Activated CD8-positive, alpha-beta memory T cell treated with anti-CD3 and anti-CD28 coated beads, Interleukin-2, amount 50 U/mL, for 24 hours (primary cell): Measurements from ENCODE around the gene FBXO21.
"Not testable (repeated sequence)": the region's sequence is repeated elsewhere in the genome, so short reads cannot be mapped to it uniquely, and the experiment has no call there.

Experiments used
- DNase-seq: peaks from one replicate; pipeline ENCODE4 v3.0.0-alpha.2; 2020; ENCODE audit errors: extremely low read depth

The FBXO21 gene, protein sequence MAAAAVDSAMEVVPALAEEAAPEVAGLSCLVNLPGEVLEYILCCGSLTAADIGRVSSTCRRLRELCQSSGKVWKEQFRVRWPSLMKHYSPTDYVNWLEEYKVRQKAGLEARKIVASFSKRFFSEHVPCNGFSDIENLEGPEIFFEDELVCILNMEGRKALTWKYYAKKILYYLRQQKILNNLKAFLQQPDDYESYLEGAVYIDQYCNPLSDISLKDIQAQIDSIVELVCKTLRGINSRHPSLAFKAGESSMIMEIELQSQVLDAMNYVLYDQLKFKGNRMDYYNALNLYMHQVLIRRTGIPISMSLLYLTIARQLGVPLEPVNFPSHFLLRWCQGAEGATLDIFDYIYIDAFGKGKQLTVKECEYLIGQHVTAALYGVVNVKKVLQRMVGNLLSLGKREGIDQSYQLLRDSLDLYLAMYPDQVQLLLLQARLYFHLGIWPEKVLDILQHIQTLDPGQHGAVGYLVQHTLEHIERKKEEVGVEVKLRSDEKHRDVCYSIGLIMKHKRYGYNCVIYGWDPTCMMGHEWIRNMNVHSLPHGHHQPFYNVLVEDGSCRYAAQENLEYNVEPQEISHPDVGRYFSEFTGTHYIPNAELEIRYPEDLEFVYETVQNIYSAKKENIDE

DNA sequence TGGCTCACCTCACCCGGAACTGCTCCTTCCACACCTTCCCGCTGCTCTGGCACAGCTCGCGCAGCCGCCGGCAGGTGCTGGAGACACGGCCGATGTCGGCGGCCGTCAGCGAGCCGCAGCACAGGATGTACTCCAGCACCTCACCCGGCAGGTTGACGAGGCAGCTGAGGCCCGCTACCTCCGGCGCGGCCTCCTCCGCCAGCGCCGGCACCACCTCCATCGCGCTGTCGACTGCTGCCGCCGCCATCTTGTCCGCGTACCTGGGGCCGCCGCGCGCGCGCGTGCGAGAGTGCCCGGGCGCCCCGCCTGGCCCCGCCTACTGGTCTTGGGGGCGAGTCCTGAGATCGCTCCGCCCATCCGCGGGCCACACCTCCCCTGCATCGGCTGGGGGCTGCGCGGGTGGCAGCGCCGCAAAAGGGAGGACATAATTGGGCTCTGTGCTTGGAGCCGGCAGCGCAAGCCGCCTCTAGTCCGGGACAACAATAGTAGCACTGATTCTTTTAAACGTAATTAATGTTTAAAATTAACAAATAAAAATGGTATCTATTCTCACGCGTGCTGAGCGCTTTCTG lies at the start of gene FBXO21:
Gene FBXO21 (minus strand): TSS at position 261 of the 572 bp plus-strand sequence. CDS start 14 bp downstream, at position 247.
- DNase-seq: peak; percentile 70

DNA sequence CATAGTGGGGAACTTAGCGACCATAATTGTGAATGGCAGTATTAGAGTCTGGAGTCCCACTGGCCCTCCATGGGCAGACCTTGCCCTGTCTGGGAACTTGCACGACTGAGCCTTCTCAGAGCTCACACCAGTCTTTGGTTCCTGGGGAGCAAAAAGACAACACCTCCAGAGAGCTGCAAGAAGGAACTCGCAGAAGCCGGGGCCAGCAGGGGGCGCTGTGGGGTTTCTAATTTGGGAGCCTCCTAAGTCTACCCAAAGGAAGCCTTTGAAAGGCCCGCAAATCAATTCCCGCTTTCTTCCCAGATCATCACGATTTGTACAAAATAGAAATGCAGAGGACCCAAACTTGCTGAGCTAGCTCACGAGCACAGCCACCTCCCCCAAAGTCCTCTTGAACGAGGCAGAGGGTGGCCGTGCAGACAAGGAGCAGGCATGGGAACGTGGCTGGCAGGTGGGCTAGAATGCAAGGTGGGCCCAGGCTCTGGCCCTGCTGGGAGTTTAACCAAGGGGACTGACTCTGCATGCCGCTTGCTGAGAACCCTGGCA lies 46.3 kb upstream of the FBXO21 start:
- peak; percentile 53 for DNase-seq

DNA sequence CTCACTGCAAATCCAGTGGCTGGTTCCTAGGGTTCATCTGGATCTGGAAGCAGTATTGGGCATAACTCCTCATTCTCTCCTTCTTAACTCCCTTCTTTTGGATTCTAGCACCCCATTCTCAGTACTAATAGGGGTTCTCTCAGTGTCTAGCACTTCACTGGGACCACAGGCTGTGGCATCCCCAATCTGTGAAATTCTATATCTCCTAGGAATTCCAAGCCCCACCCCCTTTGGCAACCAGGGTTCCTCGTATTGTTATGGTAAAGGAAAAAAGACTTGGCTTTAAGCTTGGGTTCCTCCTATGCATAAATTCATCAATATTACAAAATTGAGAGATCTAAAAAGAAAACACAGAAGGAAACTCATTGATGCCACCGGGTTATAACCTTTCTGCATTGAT lies 45.0 kb upstream of the FBXO21 start:
- DNase-seq: no peak

DNA sequence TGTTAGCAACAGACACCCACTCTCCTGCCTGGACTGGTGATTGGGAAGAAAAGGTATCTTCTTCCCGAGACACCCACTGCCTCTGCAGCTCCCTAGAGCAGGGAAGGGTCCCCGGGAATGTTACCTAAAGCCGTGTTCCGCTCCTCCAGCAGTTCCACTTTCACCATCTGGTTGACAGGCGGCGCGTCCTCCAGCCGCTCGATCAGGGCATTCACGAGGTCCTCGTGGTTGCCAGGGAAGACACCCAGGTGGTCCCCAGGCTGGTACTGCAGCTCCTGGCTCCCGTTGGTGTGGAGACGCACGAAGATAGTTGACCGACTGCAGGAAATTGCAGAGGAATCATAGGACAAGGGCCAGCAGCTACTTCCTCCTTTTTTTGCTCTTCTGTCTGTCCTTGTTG lies 44.2 kb upstream of the FBXO21 start:
- DNase-seq: no peak

DNA sequence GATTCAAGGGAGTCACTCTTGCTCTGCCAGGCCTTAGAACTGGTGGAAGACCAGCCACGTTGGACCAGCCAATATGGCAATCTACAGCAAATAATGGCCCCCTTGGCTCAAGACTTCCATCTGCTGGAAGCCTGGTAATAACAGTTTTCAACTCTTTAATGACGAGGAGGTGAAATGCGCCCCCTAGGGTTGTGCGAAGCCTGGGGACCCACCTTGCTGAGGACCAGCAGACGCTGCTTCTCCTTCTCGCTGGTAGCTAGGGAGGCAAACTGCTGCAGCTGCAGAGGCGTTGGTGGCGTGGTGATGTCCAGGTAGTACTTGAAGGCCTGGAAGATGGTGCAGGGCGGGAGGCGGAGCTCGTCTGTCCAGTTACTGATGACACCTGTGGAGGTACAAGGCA lies 41.5 kb upstream of the FBXO21 start:
- no peak for DNase-seq

DNA sequence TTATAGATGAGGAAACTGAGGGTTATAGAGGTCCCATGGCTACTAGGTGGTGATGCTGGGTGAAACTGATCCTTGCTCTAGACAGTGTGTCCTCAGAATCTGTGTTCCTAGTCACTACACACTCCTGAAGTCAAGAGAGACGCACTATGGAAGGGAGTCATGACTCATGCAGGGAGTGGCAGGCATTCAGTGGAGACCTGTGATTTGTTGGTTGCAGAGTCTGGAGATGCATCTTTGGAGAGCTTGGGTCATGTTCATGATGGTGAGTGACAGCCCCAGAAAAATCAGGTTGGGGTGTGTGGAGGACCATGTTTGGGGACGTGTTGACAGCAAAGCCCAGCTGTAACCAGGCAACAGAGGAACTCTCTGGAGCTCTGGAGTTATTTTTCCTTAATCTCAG lies 38.0 kb upstream of the FBXO21 start:
- DNase-seq: no peak

DNA sequence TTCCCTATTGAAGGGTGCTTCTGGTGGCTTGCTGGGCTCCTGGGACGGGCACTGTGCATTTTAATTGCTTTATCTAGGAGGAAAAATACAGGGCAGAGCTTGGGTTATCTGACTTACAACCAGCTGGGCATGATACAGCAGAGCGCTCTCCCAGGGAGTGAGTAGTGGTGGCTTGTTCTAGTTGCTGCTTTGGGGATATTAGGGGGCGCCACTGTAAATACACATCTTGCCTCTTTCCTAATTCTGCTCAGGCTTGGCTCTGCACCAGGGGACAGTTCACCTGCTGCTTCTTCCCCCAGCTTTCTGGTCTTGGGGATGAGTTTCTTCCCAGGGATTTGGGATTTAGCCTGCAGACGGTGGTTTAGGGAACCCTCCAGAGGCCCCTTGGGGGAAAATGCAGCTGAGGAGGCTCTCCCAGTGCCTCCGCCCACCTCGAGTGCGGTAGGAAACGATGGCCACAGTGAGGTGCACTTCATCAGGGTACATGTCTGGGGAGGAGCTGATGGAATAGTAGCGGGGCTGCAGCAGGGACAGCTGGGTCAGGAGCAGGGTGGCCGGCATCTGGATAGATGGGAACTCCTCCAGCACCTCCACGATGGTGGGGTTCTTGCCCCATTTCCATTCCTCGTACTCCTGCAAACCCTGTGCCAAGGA lies 36.9 kb upstream of the FBXO21 start:
- no peak for DNase-seq

DNA sequence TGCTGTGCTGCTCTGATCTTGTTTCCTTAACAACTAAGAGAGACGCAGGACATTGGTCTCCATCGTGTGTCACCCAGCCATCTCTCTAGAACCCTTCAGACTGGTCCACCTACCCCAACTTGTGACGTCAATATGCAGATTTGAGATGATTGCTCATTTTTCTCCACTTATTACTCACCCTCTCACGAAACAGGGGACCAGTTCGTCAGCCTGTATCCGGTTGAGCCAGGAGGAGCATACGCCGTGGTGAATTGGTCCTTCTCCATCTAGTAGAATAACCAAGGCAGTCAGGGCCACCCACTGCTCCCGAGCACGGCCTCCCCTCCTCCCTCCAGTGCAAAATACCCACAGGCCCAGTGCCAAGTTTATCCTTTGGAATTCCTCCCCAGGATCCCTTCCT lies 36.2 kb upstream of the FBXO21 start:
- DNase-seq: no peak

DNA sequence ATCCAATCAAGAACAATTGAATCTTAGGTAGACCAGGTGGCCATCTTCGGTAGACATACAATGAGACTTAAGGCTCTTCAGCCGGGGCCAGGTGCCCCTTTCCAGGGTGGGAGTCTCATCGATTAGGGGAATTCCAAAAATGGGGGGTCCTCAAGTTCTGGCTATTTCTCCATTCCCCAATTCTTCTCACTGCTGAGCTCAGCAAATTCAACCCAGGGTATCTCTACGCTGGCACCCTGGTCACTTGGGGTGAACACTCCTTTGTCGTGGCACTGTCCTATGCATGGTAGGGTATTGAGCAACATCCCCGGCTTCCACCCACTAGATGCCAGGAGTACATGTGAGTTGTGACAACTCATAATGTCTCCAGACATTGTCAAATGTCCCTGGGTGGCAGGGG lies 34.9 kb upstream of the FBXO21 start:
- no peak for DNase-seq

DNA sequence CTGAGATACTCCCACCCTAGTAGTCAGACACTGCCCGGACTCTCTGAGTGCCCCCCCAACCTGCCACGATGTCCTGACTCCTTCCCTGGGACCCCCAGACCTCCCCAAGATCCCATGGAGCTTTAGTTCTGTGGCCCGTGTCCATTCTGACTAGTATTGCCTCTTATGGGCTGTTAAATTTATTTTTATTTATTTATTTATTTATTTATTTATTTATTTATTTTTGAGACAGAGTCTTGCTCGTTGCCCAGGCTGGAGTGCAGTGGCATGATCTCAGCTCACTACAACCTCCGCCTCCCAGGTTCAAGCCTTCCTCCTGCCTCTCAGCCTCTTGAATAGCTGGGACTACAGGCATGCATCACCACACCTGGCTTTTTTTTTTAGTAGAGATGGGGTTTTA lies 30.7 kb upstream of the FBXO21 start:
- not testable (repeated sequence) for DNase-seq

DNA sequence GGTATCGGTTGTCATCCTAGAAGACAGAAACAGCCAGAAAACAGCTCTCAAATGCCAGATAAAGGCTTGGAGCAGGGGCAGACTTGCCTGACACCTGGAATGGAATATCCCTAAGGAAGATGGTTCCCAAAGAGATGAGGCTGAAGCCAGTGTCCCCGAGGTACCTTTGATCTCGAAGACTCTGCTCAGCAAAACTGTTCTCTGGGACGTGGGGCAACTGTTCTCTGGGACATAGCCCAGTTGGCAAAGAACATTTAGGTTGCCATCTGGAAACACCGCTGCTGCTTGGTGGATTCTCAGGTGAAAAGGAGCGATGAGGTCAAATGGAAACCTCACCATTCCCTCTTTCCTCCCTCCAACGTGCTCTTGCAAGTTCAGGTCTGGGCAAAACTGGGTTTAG lies 27.9 kb upstream of the FBXO21 start:
- DNase-seq: no peak

DNA sequence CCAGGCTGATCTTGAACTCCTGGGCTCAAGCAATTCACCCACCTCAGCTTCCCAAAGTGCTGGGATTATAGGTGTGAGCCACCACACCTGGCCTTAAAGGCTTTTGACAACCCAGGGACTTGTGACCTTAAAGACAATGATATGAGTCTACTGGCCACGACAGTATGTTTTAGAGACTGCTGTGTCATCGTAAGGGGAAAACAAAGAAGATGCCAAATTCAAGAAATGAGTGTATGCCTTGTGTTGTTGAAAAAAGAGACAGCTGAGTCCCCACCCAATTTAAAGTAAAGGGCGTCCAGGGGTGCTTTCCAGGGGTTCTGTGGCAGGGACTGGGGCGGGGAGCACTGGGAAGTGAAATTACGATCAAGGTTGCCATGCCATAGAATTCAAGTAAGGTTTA lies 26.4 kb upstream of the FBXO21 start:
- no peak for DNase-seq

DNA sequence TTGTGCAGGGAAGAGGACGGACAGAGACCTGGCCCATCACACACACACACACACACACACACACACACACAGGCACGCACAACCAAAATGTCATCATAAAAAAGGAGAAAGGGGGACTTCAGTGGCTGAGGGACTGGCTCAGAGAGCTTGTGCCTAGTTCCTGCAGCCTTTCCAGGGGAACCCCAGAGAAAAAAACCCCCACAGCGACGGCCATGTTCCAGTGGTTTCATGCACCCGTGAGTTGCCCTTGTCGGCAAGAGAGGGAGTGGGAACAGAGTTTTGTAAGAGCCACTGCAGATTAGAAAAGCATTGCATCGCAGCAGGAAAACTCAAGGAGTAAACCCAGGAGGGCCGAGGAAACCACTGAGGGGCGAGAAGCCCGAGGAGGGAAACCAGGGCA lies 24.5 kb upstream of the FBXO21 start:
- DNase-seq: no peak

DNA sequence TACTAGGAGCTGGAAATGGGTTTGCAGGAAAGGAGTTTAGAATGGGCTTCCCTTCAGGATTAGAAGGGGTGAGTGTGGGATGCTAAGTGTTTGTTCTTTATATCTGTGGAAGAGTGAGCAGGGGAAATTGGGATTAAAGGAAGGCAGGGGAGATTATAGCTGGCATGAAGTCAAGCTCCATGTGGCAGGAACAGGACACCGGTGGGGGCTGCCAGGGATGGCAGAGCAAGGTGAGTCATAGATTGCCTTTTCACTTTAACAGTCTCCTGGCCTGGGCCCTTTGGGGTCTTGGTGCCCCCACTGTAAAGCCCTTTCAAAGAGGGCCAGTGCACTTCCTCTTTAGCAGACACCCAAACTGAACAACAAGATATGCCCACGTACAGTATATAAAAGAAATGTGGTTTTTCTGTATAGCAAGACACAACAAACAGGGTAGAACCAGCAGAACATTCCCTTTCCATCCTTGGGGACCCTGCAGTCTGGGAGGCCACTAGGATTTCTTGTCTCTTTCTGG lies 23.1 kb upstream of the FBXO21 start:
- DNase-seq: no peak

DNA sequence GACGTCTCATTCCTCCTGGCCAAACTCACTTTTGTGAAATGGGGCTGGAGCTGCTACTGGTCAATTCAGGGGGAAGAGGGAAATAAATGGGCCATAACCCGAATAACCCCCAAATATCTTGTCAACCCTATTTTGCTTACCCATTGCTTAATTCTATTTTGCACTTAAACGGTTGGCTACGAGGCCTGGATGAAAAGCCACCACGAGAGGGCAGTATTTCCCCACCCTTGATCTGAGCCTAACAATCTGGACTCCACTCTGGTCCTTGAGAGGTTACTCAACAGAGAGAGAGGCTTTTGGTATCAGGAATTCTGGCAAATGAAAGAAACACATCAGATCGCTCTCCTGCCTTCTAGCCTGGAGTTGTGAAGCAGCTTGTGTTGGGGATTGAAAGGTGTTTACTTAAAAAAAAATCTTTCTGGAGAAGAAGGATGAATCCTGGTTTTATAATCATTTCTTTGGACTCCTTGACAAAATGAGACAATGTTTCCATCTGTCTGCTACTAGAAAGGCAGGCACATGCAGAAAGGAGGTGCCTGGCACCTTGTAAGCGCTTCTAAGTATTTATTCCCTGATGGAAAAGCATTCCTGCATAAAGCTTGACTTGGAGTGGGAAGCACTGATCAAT lies 22.4 kb upstream of the FBXO21 start:
- DNase-seq: peak; percentile 15

DNA sequence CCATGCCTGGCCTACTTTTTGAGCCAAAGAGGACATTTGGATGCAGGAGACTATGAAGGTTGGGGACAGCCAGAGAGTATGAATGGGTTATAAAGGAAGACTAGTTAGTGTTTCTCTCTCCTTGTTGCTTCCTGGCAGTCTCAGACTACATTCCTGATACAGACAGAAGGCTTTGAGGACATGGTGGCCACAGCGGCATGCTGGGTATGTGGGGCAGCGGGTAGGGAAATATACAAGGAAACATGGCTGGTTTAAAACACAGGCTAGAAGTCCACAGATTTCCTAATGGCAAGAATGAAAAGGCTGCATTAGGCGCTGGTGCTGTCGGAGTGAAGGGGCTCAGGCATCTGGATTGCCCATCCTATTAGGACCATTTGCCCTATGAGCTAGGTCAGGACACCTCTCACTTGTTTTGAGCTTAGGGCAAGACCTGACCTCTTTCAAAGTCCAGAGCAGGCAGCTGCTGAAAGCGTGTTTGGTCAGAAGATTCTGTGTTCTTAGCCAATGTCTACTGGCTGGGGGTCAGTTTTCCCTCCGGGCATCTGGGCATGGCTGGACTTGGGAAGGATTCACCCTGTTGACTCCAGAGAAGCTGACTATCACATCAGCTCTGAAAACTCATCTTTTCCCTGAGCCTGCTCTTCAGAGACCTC lies 20.1 kb upstream of the FBXO21 start:
- DNase-seq: no peak

DNA sequence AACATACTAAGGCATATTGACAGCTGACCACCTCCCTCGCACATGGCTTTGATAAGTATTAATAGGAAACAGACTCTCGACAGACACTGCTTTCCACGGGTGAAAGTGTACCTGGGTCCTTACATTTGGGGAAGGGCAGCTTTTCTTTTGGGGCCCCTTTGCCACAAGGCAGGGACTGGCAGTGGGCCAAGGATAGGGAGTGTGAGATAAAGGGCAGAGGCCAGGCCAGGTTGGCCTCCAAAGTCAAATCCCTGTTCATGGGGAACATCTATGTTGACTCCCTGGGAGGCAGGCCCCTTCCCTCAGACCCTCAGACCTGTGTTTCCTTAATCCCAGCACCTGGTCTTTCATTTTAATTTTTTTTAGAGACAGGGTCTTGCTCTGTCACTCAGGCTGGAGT lies 19.4 kb upstream of the FBXO21 start:
- DNase-seq: no peak

DNA sequence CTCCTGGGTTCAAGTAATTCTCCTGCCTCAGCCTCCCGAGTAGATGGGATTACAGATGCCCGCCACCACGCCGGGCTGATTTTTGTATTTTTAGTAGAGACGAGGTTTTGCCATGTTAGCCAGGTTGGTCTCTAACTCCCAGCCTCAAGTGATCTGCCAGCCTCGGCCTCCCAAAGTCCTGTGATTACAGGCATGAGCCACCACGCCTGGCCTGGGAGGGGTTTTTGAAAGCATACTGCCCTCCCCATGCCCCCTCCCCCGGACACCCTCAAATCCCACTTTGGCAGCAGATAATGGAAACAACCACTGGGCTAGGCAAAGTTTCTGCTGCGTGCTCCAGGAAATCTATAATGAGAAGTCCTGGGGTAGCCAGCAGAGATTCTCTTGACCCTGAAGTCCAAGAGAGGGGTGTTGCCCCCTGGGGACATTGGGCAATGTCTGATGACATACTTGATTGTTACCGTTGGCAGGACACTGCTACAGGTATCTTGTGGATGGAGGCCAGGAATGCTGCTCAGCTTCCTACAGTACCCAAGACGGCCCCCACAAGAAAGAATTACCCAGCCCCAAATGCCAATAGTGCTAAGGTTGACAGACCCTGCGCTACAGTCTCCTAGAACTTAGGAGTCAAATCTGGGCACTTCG lies 18.7 kb upstream of the FBXO21 start:
- no peak for DNase-seq

DNA sequence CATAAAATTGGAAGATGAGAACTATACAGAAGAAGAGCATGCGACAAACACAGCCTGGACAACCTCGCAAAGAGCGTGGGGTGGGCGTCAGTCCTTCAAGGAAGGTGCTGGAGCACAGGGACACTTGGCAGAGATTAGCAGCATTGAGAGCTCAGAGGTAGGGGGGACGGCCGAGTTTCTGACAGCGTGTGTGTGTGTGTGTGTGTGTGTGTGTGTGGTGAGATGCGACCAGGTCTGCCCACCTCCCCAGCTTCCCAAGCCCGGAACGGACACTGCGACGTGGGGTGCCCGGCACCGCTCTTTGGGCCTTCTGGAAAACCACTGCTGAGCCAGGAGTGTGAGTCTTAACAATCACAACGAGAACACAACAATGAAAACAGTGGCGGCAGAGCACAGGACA lies 17.9 kb upstream of the FBXO21 start:
- no peak for DNase-seq

DNA sequence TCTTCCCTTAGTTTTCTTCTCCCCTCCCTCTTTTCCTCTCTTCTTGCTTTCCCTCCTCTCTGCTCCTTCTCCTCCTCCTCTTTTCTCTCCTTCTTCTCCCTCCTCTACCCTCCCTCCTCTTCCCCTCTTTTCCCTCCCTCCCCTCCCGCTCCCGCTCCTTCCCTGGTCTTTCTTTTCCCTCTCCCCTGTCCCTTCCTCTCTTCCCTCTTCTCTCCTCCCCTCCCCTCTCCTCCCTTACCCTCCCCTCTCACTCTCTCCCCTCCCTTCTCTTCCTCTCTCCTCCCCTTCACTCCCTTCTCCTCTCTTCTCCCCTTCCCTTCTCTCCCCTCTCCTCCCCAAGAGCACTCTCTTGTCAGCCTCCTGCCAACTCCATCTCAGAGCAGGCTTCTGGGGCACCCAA lies 17.4 kb upstream of the FBXO21 start:
- no peak for DNase-seq

DNA sequence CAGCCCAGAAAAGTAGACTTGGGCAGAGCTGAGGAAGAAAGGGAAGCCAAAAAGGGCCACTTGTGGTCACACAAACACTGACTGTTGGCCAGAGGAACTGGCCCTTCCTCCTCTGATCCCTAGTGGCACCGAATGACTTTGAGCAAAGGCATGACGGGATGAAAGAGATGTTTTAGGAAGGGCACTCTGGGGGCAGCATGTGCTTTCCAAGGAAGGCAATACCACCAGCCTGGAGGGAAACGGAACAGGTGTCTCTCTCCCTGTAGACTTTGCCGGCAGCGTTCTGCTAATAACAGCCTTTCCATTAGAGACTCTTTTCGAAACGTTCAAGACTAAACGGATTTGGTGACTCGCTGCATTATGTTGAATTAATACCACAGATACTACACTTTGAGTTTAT lies 12.3 kb upstream of the FBXO21 start:
- DNase-seq: no peak
